PC-9 (cell line): ENCODE results near the gene MAST4. TPM values are rescaled to one million over a fixed set of nuclear protein-coding genes. Genes with fewer than 3 reads are reported as not detected.

ENCODE experiments used
- BruUV-seq: library from RNA; stranded (reverse); fragments of 400-500 nt; replicated peaks from 2 replicates; lab custom pipeline; 2021; lab: Mats Ljungman, UMichigan
- CTCF ChIA-PET: fragments of 300-600 bp; sonication (Branson Sonifier 250); formaldehyde crosslinking; loops from one replicate; lab custom pipeline; 2022; ENCODE audit warnings: antibody characterized with exemption; lab: Charles Lee
- POLR2A ChIA-PET: fragments of 300-600 bp; sonication (Branson Sonifier 250); formaldehyde crosslinking; loops from one replicate; lab custom pipeline; 2022; ENCODE audit warnings: antibody characterized with exemption; ENCODE audit not compliant: unreplicated experiment; lab: Charles Lee
- DNase-seq, 2 experiments: peaks; one replicate each; pipeline versions ENCODE4 v3.0.0 to v3.0.0-alpha.2; 2015 to 2022; ENCODE audit warnings: mixed read lengths in 1 of 2
- H2AFZ ChIP-seq: fragments of 200-600 bp; sonication (generic); 2 replicates; pipeline ENCODE4 v1.8.1; 2017; ENCODE audit warnings: antibody characterized with exemption
- H3F3A ChIP-seq: fragments of 200-600 bp; sonication (generic); 2 replicates; pipeline ENCODE4 v1.8.1; 2017; ENCODE audit warnings: antibody characterized with exemption, mild to moderate bottlenecking, low read depth; ENCODE audit not compliant: insufficient read depth
- H3K27ac ChIP-seq: fragments of 200-600 bp; sonication (generic); 2 replicates; pipeline ENCODE4 v1.6.1; 2016; ENCODE audit warnings: mixed run types
- H3K27me3 ChIP-seq: fragments of 200-600 bp; sonication (generic); 2 replicates; pipeline ENCODE4 v1.6.1; 2016; ENCODE audit warnings: low read depth, mixed run types; ENCODE audit not compliant: insufficient read depth
- H3K36me3 ChIP-seq: fragments of 200-600 bp; sonication (generic); 2 replicates; pipeline ENCODE4 v1.6.1; 2016; ENCODE audit warnings: low read depth, mixed run types
- H3K4me1 ChIP-seq: fragments of 200-600 bp; sonication (generic); replicated peaks from 2 replicates; pipeline ENCODE4 v1.6.1; 2016; ENCODE audit warnings: mixed run types; ENCODE audit not compliant: insufficient read depth
- H3K4me2 ChIP-seq: fragments of 200-600 bp; sonication (generic); 2 replicates; pipeline ENCODE4 v1.6.1; 2017; ENCODE audit warnings: mixed run types
- H3K4me3 ChIP-seq: fragments of 200-600 bp; sonication (generic); 2 replicates; pipeline ENCODE4 v1.6.1; 2016; ENCODE audit warnings: mixed run types
- H3K79me2 ChIP-seq: fragments of 200-600 bp; sonication (generic); 2 replicates; pipeline ENCODE4 v1.6.1; 2017; ENCODE audit warnings: low read depth, mixed run types
- H3K9me2 ChIP-seq: fragments of 200-600 bp; sonication (generic); 2 replicates; pipeline ENCODE4 v1.8.1; 2017; ENCODE audit warnings: mild to moderate bottlenecking; ENCODE audit not compliant: insufficient read depth
- H3K9me3 ChIP-seq: fragments of 200-600 bp; sonication (generic); 2 replicates; pipeline ENCODE4 v1.8.1; 2016; ENCODE audit warnings: low read depth; ENCODE audit not compliant: insufficient read depth
- H4K20me1 ChIP-seq: fragments of 200-600 bp; sonication (generic); 2 replicates; pipeline ENCODE4 v1.8.1; 2017; ENCODE audit not compliant: insufficient read depth
- CTCF ChIP-seq: fragments of 200-600 bp; sonication (generic); conservative IDR thresholded peaks from 2 replicates; pipeline ENCODE4 v1.6.1; 2017; ENCODE audit warnings: mixed run types, antibody characterized with exemption, mild to moderate bottlenecking, moderate library complexity
- EZH2 ChIP-seq: fragments of 200-600 bp; sonication (generic); IDR thresholded peaks from 2 replicates; pipeline ENCODE4 v1.8.0; 2017; ENCODE audit warnings: antibody characterized with exemption, low read depth
- intact Hi-C: fragments of 100-400 bp; cut with micrococcal nuclease; formaldehyde crosslinking; loops from one replicate; pipeline ENCODE4 v1.10.0; 2022; ENCODE audit not compliant: unreplicated experiment
- total RNA-seq: library from RNA; stranded (reverse); gene quantifications from 2 replicates; pipeline ENCODE4 v1.2.3, GENCODE V29; 2021

MAST4 gene
- total RNA-seq, 1 experiment from 2014 or later = 19.3 TPM

- H3F3A ChIP-seq = peaks cover 49% of the 10 kb centered on the region
- H3K79me2 ChIP-seq = peaks cover 92% of the 10 kb centered on the region
- H3K4me3 ChIP-seq = peak overlapping the region; percentile 36
- ChIA-PET CTCF (no interaction called here), POLR2A (interaction anchor here (0.6 kb wide), 2 partner anchors 167 to 1986 kb away, joined by 3 to 9 read pairs; no protein-coding TSS in a partner anchor)
- intact Hi-C loops = no loop called here
- no TSS peak for BruUV-seq
- H3K9me2 ChIP-seq = no peaks in the 10 kb centered on the region
- DNase-seq = peak; percentile 50 to 94
- no peaks in the 10 kb centered on the region for H3K9me3 ChIP-seq
- peaks cover 98% of the 10 kb centered on the region for H3K4me1 ChIP-seq
- H3K36me3 ChIP-seq = peaks cover 8% of the 10 kb centered on the region; the same call in 1 of the 2 replicates
- no peak overlapping the region for H2AFZ ChIP-seq
- no peak for TF ChIP-seq CTCF
- peaks cover 5% of the 10 kb centered on the region; the same call in 1 of the 2 replicates for H4K20me1 ChIP-seq
- peak overlapping the region; percentile 96 for H3K4me2 ChIP-seq
- peak overlapping the region; percentile 96 for H3K27ac ChIP-seq
- H3K27me3 ChIP-seq = no peaks in the 10 kb centered on the region
Measured at GRCh38 chr5:67010684-67011409, 414.7 kb downstream of the MAST4 start.

GRCh38 chr5:67011422-67011821 is 415.2 kb downstream of the MAST4 start:
- Histone ChIP-seq H3K9me2 (no peaks in the 10 kb centered on the region), H3K4me2 (peak overlapping the region; percentile 96), H3K9me3 (no peaks in the 10 kb centered on the region), H3K4me1 (peaks cover 98% of the 10 kb centered on the region), H2AFZ (no peak overlapping the region), H3K27me3 (no peaks in the 10 kb centered on the region), H3K36me3 (peaks cover 8% of the 10 kb centered on the region; the same call in 1 of the 2 replicates), H3K27ac (peak overlapping the region; percentile 96), H3F3A (peaks cover 55% of the 10 kb centered on the region), H3K79me2 (peaks cover 92% of the 10 kb centered on the region), H3K4me3 (peak overlapping the region; percentile 36), H4K20me1 (peaks cover 5% of the 10 kb centered on the region; the same call in 1 of the 2 replicates)
- DNase-seq = no peak
- BruUV-seq = no TSS peak
- POLR2A ChIA-PET = interaction anchor here (0.6 kb wide), 2 partner anchors 167 to 1987 kb away, joined by 3 to 9 read pairs; no protein-coding TSS in a partner anchor
- intact Hi-C loops = no loop called here
- CTCF ChIA-PET = no interaction called here
- no peak for TF ChIP-seq EZH2
- no peak for TF ChIP-seq CTCF

- no peaks in the 10 kb centered on the region for H3K9me2 ChIP-seq
- no TSS peak for BruUV-seq
- peak in 1 of 2 experiments; percentile 70 for DNase-seq
- H3F3A ChIP-seq = peaks cover 56% of the 10 kb centered on the region
- H2AFZ ChIP-seq = no peak overlapping the region
- intact Hi-C loops = no loop called here
- no peak for TF ChIP-seq CTCF
- no peak for TF ChIP-seq EZH2
- H3K4me2 ChIP-seq = peak overlapping the region; percentile 96
- H3K27ac ChIP-seq = peak overlapping the region; percentile 96
- H3K4me3 ChIP-seq = 0 out of 2 replicates have a peak overlapping the region, but pooled peaks have one; percentile 36
- H3K36me3 ChIP-seq = peaks cover 8% of the 10 kb centered on the region; the same call in 1 of the 2 replicates
- POLR2A ChIA-PET = no interaction called here
- CTCF ChIA-PET = no interaction called here
- H3K4me1 ChIP-seq = peaks cover 96% of the 10 kb centered on the region
- peaks cover 92% of the 10 kb centered on the region for H3K79me2 ChIP-seq
- H3K9me3 ChIP-seq = no peaks in the 10 kb centered on the region
- H3K27me3 ChIP-seq = no peaks in the 10 kb centered on the region
- peaks cover 2% of the 10 kb centered on the region; the same call in 1 of the 2 replicates for H4K20me1 ChIP-seq
Measured at GRCh38 chr5:67012171-67012570, 416.0 kb downstream of the MAST4 start.
